GM18861 (cell line): Measurements from ENCODE around the gene HAPLN1.

Experiments
- ATAC-seq: cut with Tn5 transposase; IDR thresholded peaks from one replicate; pipeline ENCODE4 v1.9.1; 2021; ENCODE audit not compliant: unreplicated experiment

Gene HAPLN1

DNA sequence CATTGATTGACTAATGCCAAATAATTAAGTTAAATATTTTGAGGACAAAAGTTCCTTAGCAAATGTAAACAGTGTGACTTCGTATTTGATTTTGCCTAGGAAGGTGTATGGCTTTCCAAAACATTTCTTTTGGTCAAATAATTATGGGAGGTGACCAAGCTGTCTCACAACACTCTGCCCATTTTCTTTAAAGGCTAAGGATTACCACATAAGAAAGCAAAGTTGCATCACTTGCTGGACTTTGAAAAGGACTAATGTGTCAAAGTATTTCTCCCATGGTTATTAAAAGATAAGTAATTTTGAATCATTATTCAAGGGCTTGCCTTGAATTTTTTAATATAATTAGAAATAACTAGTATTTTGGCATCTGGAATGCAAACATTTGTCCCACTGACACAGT is 74.7 kb downstream of the HAPLN1 start:
- no peak for ATAC-seq

DNA sequence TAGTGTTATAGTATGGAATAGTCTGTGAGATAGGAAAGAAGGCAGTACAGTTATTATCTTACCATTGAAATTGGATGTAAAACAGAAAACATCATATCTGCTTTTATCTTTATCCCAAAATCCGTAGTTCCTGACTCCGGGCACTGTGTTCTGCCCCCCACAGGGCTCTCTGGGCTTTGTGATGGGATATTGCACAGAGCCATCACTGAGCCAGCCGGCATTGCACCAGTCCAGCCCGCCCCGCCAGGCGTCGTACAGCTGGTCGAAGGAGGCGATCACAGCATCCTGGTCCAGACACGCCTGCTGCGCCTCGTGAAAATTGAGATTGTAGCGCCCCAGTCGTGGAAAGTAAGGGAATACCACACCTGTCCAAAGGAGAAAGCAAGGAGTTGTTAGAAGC is 76.4 kb downstream of the HAPLN1 start:
- no peak for ATAC-seq

DNA sequence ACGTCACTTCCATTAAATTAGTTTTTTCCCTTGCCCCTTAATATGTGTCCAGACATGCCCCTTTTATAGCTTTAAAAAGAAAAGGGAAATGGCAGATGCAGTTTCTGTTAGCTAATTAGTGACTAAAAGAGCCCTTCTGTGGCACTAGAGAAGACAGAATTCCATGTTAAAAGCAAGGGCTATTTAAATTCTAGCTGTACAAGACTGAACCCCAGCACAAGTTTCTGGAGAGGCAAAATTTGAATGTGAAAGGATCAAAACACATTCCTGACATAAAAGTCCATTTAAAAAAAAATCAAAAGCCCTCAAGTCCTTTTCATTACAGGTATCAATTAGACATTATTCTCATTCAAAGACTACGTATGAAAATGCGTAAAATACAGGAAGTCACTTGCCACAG is 78.7 kb downstream of the HAPLN1 start:
- ATAC-seq: no peak

DNA sequence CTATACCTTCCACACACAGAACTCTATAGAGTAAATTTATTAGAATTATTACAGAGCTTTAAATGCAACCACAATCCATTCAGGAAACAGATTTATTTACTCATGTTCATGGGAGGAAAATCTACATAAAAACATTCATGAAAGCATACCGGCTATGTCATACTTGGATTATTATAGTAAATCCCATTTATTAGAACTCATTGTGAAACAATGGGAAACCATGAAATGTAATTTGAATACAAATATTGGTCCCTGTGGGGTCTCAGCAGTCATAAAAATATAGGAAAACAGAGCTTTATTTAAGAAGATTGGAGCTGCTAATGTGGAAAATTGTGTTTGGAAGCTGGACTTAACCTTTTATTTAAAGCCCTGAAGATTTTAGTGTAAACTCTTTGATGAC is 80.7 kb downstream of the HAPLN1 start:
- ATAC-seq: no peak

DNA sequence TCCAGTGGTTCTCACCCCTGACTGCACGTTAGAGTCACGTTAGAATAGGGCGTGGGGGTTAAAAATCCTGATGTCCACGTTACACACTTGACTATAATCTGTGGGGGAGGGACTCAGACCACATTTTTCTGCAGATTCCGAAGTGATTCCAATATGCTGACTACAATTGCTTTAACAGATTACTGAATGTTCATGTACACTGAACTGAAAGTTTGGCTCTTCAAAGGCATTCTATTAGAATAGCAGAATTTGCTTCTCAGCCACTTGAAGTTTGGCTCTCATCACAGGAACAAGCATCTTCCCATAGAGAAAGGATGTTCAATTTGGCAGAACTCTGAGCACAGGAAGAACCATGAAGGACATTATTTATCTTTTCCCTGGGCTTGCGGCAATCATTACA is 84.5 kb downstream of the HAPLN1 start:
- ATAC-seq: no peak

DNA sequence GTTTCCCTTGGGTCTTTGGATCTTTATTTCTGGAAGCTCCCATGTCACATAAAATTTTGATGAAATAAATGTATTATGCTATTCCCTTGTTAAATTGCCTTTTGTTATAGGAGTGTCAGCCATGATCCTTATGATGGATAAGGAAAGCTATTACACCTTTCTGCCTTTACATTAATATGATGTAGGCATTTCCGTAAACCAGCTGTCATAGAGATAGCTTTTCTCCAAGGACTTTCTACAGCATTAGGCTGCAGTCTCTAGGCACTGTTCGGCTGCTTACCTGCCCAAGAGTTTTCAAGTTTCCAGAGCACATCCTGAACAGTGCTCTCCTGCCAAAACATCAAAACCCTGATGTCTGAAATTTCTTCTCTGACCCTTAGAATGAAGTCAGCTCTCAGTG is 87.4 kb downstream of the HAPLN1 start:
- no peak for ATAC-seq

DNA sequence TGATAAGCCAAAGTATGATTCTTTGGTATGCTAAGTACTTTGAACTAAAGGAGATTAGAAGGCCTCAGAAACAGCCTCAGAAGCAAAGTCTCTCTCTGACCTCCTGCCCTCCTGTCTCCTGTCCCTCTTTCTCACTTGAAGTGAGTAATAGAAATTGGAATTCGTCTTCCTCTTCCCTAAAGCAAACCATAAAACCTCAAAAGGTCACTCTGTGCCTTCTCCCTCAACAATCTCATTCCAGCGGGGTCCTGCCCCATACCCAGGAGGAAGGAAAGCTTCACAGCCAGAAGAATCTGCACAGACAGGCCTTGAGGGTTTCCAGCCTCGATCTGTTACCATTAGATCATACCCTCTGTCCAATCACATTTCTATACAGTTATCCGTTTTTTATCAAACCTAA is 87.8 kb downstream of the HAPLN1 start:
- ATAC-seq: no peak

DNA sequence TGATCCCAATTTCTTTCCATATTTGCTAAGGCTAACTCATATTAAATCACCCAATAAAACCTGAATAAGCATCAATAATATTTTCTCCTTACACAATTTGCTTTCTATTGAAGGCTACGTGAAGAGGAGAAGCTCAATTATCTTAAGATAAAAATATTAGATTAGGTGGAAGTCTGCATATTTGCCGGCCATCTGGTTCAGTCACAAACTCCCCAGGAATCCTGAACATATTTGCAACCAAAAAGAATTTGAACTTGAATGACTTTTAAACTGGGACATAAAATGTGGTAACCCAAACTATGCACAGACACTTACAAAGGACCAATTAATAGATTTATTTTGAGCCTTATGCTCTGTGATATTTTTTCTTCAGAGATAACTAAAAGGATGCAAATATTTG is 92.3 kb downstream of the HAPLN1 start:
- no peak for ATAC-seq

DNA sequence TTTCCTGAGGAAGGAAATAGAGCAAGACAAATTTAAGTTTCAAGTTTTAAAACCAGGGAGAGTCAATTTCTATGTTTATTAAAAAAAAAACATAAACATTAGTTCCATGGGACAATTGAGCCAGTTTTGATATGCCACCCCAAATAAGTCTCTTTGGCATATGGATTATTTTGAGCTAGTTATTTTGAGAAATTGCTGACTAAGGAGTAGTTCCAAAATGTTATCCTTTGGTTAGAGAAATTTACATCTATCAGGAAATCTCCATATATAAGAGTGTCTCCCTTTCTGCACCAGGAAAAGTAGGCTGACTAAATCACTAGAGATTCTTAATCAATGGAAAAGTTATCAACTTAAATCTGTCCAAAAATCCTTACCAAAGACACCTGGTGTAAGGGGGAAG is 105.8 kb downstream of the HAPLN1 start:
- no peak for ATAC-seq

DNA sequence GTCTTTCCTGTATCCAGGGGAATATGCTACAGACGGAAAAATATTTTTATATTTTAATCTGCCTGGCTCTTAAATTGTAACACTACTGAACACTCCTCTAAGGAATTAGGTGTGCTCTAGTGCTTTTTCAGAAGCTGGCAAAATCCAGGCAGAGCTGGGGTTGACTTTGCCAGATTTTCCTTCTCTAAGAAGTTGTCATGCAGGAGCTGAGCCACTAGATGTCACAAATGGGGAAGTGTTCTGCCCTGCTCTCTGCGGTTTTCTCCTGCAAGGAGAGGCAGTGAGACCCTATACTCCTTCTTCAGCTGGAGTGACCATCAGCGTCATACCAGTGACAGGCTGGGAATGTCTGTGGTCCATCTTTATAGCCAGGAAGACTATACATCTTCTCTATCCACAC is 112.5 kb downstream of the HAPLN1 start:
- ATAC-seq: no peak

DNA sequence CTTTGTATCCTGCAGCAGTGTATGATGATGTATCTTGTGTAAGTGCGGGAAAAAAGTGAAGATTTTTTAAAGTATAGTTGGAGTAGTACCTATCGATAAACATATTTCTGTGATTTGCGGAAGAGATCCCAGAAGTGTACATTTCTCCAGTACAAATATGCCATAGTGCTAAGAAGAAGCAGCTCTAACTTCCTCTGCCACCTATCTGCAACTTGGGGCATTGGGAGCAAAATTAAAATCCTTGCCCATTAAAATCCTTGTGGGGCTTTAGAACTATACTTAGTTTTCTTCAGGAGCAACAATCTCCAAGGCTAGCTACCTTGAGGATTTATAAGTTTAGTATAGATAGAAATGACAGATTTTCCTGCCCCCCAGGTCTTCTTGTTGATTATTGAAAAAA is 125.4 kb downstream of the HAPLN1 start:
- ATAC-seq: no peak

DNA sequence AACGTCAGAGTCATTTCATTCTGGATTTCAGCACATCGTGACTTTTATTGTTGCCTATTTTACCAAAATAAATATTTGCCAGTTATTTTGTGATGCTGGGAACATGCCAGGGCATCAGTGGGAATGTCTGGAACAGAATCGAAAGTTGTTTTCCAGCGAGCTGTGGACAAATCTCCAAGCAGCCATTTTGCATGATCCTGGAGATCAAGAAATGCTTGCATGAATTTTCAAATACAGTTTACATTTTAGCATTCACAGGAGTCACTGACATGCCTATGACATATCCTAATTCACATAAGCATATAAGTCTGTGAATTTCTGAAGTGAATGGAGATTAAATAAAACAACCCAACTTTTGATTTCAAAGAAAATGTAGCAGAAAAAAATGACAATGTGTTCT is 129.7 kb downstream of the HAPLN1 start:
- no peak for ATAC-seq

DNA sequence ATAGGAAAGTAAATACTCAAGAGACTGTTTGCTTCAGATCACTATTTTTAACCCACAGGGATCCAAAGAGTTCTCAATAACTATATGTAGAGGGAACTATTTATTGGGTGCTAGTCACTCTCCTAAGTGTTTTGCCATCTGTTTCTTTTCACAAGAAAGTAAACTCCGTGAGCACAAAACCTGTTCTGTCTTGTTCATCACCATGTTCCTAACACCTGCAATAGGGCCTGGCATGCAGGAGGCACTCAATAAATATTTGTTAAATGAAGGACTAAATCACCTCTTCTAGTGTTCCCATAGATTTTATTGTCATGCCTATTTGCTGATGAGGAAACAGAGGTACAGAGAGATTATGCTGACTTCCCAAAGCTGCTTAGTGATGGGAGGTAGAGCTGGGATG is 130.9 kb downstream of the HAPLN1 start:
- no peak for ATAC-seq
